Type B pancreatic cell (in vitro differentiated cells): ENCODE measurements around the gene NTMT1. TPM values are rescaled to one million over a fixed set of nuclear protein-coding genes. Genes with fewer than 3 reads are reported as not detected.

Experiments used
- DNase-seq: peaks from one replicate; pipeline ENCODE4 v3.0.0; 2021; ENCODE audit warnings: mixed read lengths; ENCODE audit not compliant: unreplicated experiment; ENCODE audit errors: extremely low spot score
- H3K27ac Mint-ChIP-seq: 2 replicates; pipeline ENCODE4 v1.8.0; 2021; ENCODE audit warnings: mild to moderate bottlenecking, mixed read lengths
- H3K27me3 Mint-ChIP-seq: 2 replicates; pipeline ENCODE4 v1.8.0; 2021; ENCODE audit warnings: mixed read lengths
- H3K36me3 Mint-ChIP-seq: 2 replicates; pipeline ENCODE4 v1.8.0; 2021; ENCODE audit warnings: mixed read lengths
- H3K4me1 Mint-ChIP-seq: one replicate; pipeline ENCODE4 v1.8.0; 2021; ENCODE audit warnings: mixed read lengths; ENCODE audit not compliant: unreplicated experiment
- H3K4me3 Mint-ChIP-seq: 2 replicates; pipeline ENCODE4 v1.8.0; 2021; ENCODE audit warnings: mild to moderate bottlenecking, mixed read lengths
- H3K9me3 Mint-ChIP-seq: 2 replicates; pipeline ENCODE4 v1.8.0; 2021; ENCODE audit warnings: mixed read lengths
- CTCF ChIP-seq: fragments of 200-600 bp; sonication (generic); conservative IDR thresholded peaks from 2 replicates; pipeline ENCODE4 v1.5.0; 2021; ENCODE audit warnings: antibody characterized with exemption, mild to moderate bottlenecking
- total RNA-seq: library from RNA; stranded (reverse); gene quantifications from 2 replicates; pipeline ENCODE4 v1.2.1, GENCODE V29; 2021; ENCODE audit warnings: low replicate concordance

NTMT1 gene
- total RNA-seq, 1 donor from 2014 or later: 33.5 TPM

DNA sequence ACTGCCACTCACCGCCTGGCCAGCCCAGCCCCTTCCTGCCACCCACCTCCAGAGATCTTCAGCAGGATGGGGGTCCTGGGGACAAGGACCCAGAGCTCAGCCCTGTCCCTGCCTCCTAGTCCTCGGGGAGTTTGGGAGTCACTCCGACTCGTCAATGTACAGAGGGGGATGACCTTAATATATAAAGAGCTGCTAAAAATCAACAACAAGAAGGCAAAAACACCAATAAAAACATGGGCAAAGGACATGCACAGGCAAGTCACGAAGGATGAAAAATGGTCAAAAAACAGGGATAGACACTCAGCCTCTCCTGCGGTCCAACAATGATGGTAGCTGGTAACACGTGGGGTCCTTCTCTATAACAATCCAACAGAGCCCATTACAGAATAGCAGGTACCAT lies 20.7 kb downstream of the NTMT1 start:
- Mint-ChIP-seq H3K4me3 (no peak overlapping the region), H3K27me3 (peaks cover 3% of the 10 kb centered on the region), H3K27ac (no peak overlapping the region), H3K36me3 (no peaks in the 10 kb centered on the region), H3K9me3 (no peaks in the 10 kb centered on the region), H3K4me1 (peaks cover 24% of the 10 kb centered on the region)
- no peak for DNase-seq
- no peak for TF ChIP-seq CTCF

DNA sequence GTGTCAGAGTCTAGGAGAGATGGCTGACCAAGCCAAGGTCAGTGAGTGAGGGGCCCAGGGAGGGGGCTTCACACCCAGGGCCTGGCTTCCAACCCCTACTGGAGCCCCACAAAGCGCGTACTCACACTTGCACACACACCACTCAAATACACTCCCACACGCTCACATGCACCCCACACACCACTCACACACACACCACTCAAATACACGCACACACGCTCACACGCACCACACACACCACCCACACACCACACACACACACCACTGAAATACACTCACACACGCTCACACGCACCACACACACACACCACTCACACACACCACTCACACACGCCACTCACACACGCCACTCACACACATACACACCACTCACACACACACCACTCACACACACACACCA lies 21.7 kb downstream of the NTMT1 start:
- H3K27me3 Mint-ChIP-seq: peaks cover 3% of the 10 kb centered on the region
- peaks cover 24% of the 10 kb centered on the region for H3K4me1 Mint-ChIP-seq
- H3K27ac Mint-ChIP-seq: no peak overlapping the region
- no peak for TF ChIP-seq CTCF
- H3K9me3 Mint-ChIP-seq: no peaks in the 10 kb centered on the region
- no peak for DNase-seq
- H3K36me3 Mint-ChIP-seq: no peaks in the 10 kb centered on the region
- H3K4me3 Mint-ChIP-seq: peak overlapping the region; percentile 12

- TF ChIP-seq CTCF: no peak
- Mint-ChIP-seq H3K27ac (no peak overlapping the region), H3K27me3 (peaks cover 3% of the 10 kb centered on the region), H3K36me3 (no peaks in the 10 kb centered on the region), H3K4me3 (peak overlapping the region; percentile 12), H3K4me1 (peaks cover 24% of the 10 kb centered on the region), H3K9me3 (no peaks in the 10 kb centered on the region)
- no peak for DNase-seq
Measured at GRCh38 chr9:129648092-129648763, 22.3 kb downstream of the NTMT1 start.

DNA sequence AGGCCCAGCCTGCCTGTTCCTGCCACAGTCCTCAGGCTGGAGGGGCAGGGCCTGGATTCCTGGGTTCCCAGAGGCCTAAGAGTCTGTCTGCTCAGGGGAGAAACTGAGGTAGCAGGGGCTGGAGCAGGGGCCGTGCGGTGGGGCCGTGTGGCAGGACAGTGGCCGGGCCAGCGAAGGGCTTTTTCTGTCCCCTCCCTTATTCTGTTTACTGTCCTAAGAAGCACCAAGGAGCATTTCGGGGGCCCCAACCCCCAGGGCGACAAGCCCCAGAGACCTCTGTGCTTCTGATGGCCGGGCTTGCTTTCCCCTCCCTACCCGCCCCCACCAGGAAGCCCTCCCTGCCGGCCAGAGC lies 22.8 kb downstream of the NTMT1 start:
- no peak overlapping the region for H3K27ac Mint-ChIP-seq
- no peak overlapping the region for H3K4me3 Mint-ChIP-seq
- peaks cover 29% of the 10 kb centered on the region for H3K4me1 Mint-ChIP-seq
- no peak for DNase-seq
- H3K36me3 Mint-ChIP-seq: no peaks in the 10 kb centered on the region
- H3K27me3 Mint-ChIP-seq: peaks cover 3% of the 10 kb centered on the region
- no peak for TF ChIP-seq CTCF
- no peaks in the 10 kb centered on the region for H3K9me3 Mint-ChIP-seq

DNA sequence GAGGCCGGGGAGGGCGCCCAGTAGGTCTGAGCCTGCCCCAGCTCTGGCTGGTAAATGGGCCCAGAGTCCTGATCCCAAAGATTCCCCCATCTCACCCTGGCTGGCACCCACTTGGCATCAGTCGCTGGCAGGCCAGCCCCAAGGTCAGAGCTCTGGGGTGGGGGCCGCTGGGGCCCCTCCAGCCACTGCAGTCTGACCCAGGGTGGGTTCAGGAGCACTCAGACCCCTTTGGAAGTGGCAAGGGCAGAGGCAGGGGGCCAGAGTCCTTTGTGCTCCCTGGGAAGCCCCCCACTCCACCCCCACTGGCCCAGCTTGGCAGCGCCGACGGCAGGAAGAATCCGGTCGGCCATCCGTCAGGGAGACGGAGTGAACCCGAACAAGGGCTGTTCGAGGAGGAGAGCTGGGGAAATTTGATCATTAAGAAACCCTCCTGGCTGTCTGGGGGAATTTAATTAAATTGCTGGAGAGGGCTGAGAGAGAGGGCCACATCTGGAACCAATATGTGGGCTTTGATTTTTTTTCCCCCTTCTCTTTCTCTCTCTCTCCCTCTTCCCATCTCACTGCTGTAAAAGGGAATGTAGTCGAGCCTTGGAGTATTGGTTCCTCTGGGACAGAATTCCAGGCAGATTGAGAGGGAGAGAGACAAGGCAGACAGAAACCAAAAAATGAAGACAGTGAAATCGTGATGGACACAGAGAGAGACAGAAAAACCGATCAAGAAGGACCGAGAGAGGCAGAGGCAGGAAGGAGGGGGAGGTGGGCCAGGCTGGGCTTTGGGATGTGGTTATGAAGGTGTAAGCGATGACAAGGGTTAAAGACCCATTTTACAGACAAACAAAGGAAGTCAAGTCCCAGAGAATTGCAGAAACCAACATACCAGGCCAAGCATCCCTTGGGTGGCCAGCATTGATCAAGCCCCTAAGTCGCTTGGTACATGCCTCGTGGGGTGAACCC lies 24.0 kb downstream of the NTMT1 start:
- Mint-ChIP-seq H3K27ac (peak overlapping the region; percentile 48), H3K9me3 (no peaks in the 10 kb centered on the region), H3K36me3 (no peaks in the 10 kb centered on the region), H3K4me1 (peaks cover 37% of the 10 kb centered on the region), H3K27me3 (peaks cover 3% of the 10 kb centered on the region), H3K4me3 (peak overlapping the region; percentile 69)
- TF ChIP-seq CTCF: no peak
- no peak for DNase-seq
